ENCODE measurements around the gene MPG. TPM values are rescaled to one million over a fixed set of nuclear protein-coding genes. Genes with fewer than 3 reads are reported as not detected.

Gene MPG
- total RNA-seq, 1 experiment from 2014 or later, result 41.1 TPM

- CTCF ChIA-PET, result no interaction called here
- H3K27me3 ChIP-seq (replicated peaks; ENCODE audit: control insufficient read depth, insufficient read depth, low read length), result no peaks in the 10 kb centered on the region
- no peak for TF ChIP-seq CTCF (IDR thresholded peaks at IDR 0.05; ENCODE audit: insufficient read depth in 1 of 2, low read depth in 1 of 2, low read length in 1 of 2, severe bottlenecking in 1 of 2, unreplicated experiment in 1 of 2)
- no TSS peak for BruUV-seq (replicated peaks)
- H3K4me1 ChIP-seq, result no peaks in the 10 kb centered on the region
- no peaks in the 10 kb centered on the region for H3K9me3 Mint-ChIP-seq (ENCODE audit: unreplicated experiment)
- no peaks in the 10 kb centered on the region for H3K27me3 Mint-ChIP-seq (ENCODE audit: insufficient read depth, unreplicated experiment)
- no peaks in the 10 kb centered on the region for H3K36me3 ChIP-seq (ENCODE audit: control insufficient read depth, insufficient read depth, low read length)
- POLR2A ChIA-PET, result no interaction called here
- no peaks in the 10 kb centered on the region for H3K4me1 Mint-ChIP-seq (ENCODE audit: low read depth, unreplicated experiment)
- no peaks in the 10 kb centered on the region for H3K9me3 ChIP-seq
- no peak overlapping the region for H3K4me3 ChIP-seq (ENCODE audit: low read depth, low read length)
- intact Hi-C loops (cut with micrococcal nuclease; ENCODE audit: unreplicated experiment), result no loop called here
- no peak for DNase-seq
- H3K4me3 Mint-ChIP-seq (ENCODE audit: unreplicated experiment), result no peak overlapping the region
- peaks cover 22% of the 10 kb centered on the region for H3K36me3 Mint-ChIP-seq (ENCODE audit: insufficient read depth, unreplicated experiment)
- H3K27ac Mint-ChIP-seq (ENCODE audit: unreplicated experiment), result no peak overlapping the region
Measured at GRCh38 chr16:33877-34647, 44.0 kb upstream of the MPG start.

- H3K36me3 ChIP-seq (ENCODE audit: control insufficient read depth, insufficient read depth, low read length), result no peaks in the 10 kb centered on the region
- no TSS peak for BruUV-seq (replicated peaks)
- H3K9me3 Mint-ChIP-seq (ENCODE audit: unreplicated experiment), result no peaks in the 10 kb centered on the region
- DNase-seq, result no peak
- no peaks in the 10 kb centered on the region for H3K4me1 Mint-ChIP-seq (ENCODE audit: low read depth, unreplicated experiment)
- ChIA-PET CTCF (no interaction called here), POLR2A (no interaction called here)
- H3K4me1 ChIP-seq, result no peaks in the 10 kb centered on the region
- H3K27me3 Mint-ChIP-seq (ENCODE audit: insufficient read depth, unreplicated experiment), result no peaks in the 10 kb centered on the region
- no peak overlapping the region for H3K27ac Mint-ChIP-seq (ENCODE audit: unreplicated experiment)
- peaks cover 22% of the 10 kb centered on the region for H3K36me3 Mint-ChIP-seq (ENCODE audit: insufficient read depth, unreplicated experiment)
- H3K4me3 ChIP-seq (ENCODE audit: low read depth, low read length), result no peak overlapping the region
- intact Hi-C loops (cut with micrococcal nuclease; ENCODE audit: unreplicated experiment), result no loop called here
- H3K9me3 ChIP-seq, result no peaks in the 10 kb centered on the region
- H3K27me3 ChIP-seq (replicated peaks; ENCODE audit: control insufficient read depth, insufficient read depth, low read length), result no peaks in the 10 kb centered on the region
- TF ChIP-seq CTCF (IDR thresholded peaks at IDR 0.05; ENCODE audit: insufficient read depth in 1 of 2, low read depth in 1 of 2, low read length in 1 of 2, severe bottlenecking in 1 of 2, unreplicated experiment in 1 of 2), result no peak
- H3K4me3 Mint-ChIP-seq (ENCODE audit: unreplicated experiment), result no peak overlapping the region
Measured at GRCh38 chr16:34648-34987, 43.4 kb upstream of the MPG start.

GRCh38 chr16:35011-35677, 42.9 kb upstream of the MPG start:
- Mint-ChIP-seq H3K27ac (ENCODE audit: unreplicated experiment) (no peak overlapping the region), H3K36me3 (ENCODE audit: insufficient read depth, unreplicated experiment) (peaks cover 22% of the 10 kb centered on the region), H3K9me3 (ENCODE audit: unreplicated experiment) (no peaks in the 10 kb centered on the region), H3K4me1 (ENCODE audit: low read depth, unreplicated experiment) (no peaks in the 10 kb centered on the region), H3K27me3 (ENCODE audit: insufficient read depth, unreplicated experiment) (no peaks in the 10 kb centered on the region), H3K4me3 (ENCODE audit: unreplicated experiment) (no peak overlapping the region)
- no peaks in the 10 kb centered on the region for H3K36me3 ChIP-seq (ENCODE audit: control insufficient read depth, insufficient read depth, low read length)
- no peaks in the 10 kb centered on the region for H3K27me3 ChIP-seq (replicated peaks; ENCODE audit: control insufficient read depth, insufficient read depth, low read length)
- DNase-seq, result no peak
- intact Hi-C loops (cut with micrococcal nuclease; ENCODE audit: unreplicated experiment), result no loop called here
- no peak for TF ChIP-seq CTCF (IDR thresholded peaks at IDR 0.05; ENCODE audit: insufficient read depth in 1 of 2, low read depth in 1 of 2, low read length in 1 of 2, severe bottlenecking in 1 of 2, unreplicated experiment in 1 of 2)
- no peaks in the 10 kb centered on the region for H3K9me3 ChIP-seq
- ChIA-PET POLR2A (no interaction called here), CTCF (no interaction called here)
- no peaks in the 10 kb centered on the region for H3K4me1 ChIP-seq
- H3K4me3 ChIP-seq (ENCODE audit: low read depth, low read length), result no peak overlapping the region
- BruUV-seq (replicated peaks), result no TSS peak
